ENCODE measurements around the gene CEBPG. TPM values are rescaled to one million over a fixed set of nuclear protein-coding genes. Genes with fewer than 3 reads are reported as not detected.

The CEBPG gene
- total RNA-seq, 2 donors from 2014 or later: 50.8 to 52.1 TPM

DNA sequence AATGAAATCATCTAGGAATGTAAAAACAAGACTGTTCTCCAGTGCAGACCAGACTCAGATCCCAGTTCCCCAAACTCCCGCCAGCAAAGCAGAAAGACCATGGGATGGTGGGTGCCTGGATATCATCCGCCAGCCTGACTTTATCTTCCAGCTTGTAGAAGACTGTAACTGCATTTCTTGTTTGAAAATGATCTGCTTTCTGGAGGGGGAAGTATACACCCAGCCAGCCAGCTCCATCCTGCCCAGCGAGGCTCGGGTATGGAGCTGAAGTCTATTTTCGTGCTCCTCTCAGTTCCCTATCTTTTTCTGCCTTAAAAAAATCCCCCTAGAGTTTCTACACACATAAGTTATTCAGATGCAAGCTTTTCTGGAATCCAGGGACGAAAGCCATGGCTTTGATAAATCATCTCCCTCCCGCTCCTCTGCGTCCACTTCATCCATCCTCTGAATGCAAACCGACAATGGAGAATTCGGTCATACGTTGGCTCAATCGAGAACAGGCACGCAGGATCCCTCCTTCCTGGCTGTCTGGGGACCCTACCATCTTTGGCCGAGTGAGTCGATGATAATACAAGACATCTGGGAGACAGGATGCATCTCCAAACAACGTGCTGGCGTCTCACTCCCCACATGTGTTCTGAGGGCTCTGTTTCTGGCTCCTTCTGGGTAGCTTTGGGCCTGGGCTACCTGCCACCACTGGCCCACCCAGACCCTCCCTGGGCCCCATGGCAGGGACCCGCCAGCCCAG lies 31.2 kb downstream of the CEBPG start:
- no peak overlapping the region for H3K4me3 Mint-ChIP-seq
- H3K27me3 Mint-ChIP-seq (ENCODE audit: low read depth): no peaks in the 10 kb centered on the region
- H3K4me1 Mint-ChIP-seq (ENCODE audit: low read depth): peaks cover 6% of the 10 kb centered on the region
- H3K9me3 Mint-ChIP-seq: no peaks in the 10 kb centered on the region
- ATAC-seq (replicated peaks in 1 of 2) (no peak), DNase-seq (no peak)
- no peak overlapping the region for H3K27ac Mint-ChIP-seq
- no peaks in the 10 kb centered on the region for H3K36me3 Mint-ChIP-seq (ENCODE audit: insufficient read depth in 2 of 2)

DNA sequence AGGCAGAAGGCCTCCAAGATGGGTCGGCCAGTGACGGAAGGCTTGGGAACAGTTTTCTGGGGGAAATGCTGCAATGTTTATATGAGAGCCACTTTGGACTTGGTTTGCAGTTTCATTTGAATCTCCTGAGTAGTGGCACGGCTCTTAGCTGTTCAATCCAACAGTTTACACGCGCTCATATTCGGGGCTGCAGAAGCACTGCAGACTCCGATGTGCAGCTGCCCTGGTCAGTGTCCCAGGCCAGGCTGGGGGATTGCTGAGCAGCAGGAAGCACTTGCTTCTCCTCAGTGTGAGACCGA lies 31.7 kb downstream of the CEBPG start:
- DNase-seq (no peak), ATAC-seq (replicated peaks in 1 of 2) (no peak)
- no peaks in the 10 kb centered on the region for H3K36me3 Mint-ChIP-seq (ENCODE audit: insufficient read depth in 2 of 2)
- no peaks in the 10 kb centered on the region for H3K27me3 Mint-ChIP-seq (ENCODE audit: low read depth)
- peaks cover 6% of the 10 kb centered on the region for H3K4me1 Mint-ChIP-seq (ENCODE audit: low read depth)
- H3K9me3 Mint-ChIP-seq: no peaks in the 10 kb centered on the region
- H3K4me3 Mint-ChIP-seq: no peak overlapping the region
- H3K27ac Mint-ChIP-seq: no peak overlapping the region

GRCh38 chr19:33405553-33406461 lies 32.3 kb downstream of the CEBPG start:
- H3K27me3 Mint-ChIP-seq (ENCODE audit: low read depth): no peaks in the 10 kb centered on the region
- no peak overlapping the region for H3K27ac Mint-ChIP-seq
- peak; percentile 27 to 45 for ATAC-seq (replicated peaks in 1 of 2)
- peaks cover 6% of the 10 kb centered on the region for H3K4me1 Mint-ChIP-seq (ENCODE audit: low read depth)
- no peaks in the 10 kb centered on the region for H3K9me3 Mint-ChIP-seq
- DNase-seq: peak; percentile 16 to 35
- no peak overlapping the region for H3K4me3 Mint-ChIP-seq
- H3K36me3 Mint-ChIP-seq (ENCODE audit: insufficient read depth in 2 of 2): no peaks in the 10 kb centered on the region

GRCh38 chr19:33406521-33407139 lies 33.1 kb downstream of the CEBPG start:
- H3K9me3 Mint-ChIP-seq: no peaks in the 10 kb centered on the region
- DNase-seq: peak; percentile 73 to 83
- H3K27ac Mint-ChIP-seq: no peak overlapping the region
- no peaks in the 10 kb centered on the region for H3K27me3 Mint-ChIP-seq (ENCODE audit: low read depth)
- no peak overlapping the region for H3K4me3 Mint-ChIP-seq
- peak; percentile 71 to 73 for ATAC-seq (replicated peaks in 1 of 2)
- peaks cover 6% of the 10 kb centered on the region for H3K4me1 Mint-ChIP-seq (ENCODE audit: low read depth)
- no peaks in the 10 kb centered on the region for H3K36me3 Mint-ChIP-seq (ENCODE audit: insufficient read depth in 2 of 2)

DNA sequence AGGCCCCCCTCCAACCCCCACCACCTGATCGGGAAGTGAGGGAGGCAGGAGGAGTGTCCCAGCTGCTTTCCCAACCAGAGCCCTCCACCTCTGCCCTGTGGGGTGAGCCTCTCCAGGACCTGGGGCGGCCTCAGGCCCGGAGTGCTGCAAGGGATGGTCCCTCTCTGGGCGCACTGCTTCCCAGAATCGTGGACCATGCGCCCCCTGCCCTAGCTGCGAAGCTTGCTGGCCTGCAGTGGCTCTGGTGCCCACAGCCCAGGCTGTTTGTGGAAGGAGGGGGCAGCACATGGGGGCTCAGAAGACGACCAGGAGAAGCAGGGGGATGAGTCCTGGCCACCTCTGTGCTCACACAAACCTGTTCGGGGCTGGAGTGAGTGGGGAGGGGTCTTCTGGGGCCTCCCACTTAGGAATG lies 33.6 kb downstream of the CEBPG start:
- no peak overlapping the region for H3K4me3 Mint-ChIP-seq
- ATAC-seq (replicated peaks in 1 of 2) (peak in 1 of 2 donors; percentile 25), DNase-seq (no peak)
- peaks cover 6% of the 10 kb centered on the region for H3K4me1 Mint-ChIP-seq (ENCODE audit: low read depth)
- no peak overlapping the region for H3K27ac Mint-ChIP-seq
- no peaks in the 10 kb centered on the region for H3K27me3 Mint-ChIP-seq (ENCODE audit: low read depth)
- H3K36me3 Mint-ChIP-seq (ENCODE audit: insufficient read depth in 2 of 2): no peaks in the 10 kb centered on the region
- no peaks in the 10 kb centered on the region for H3K9me3 Mint-ChIP-seq

- H3K36me3 Mint-ChIP-seq (ENCODE audit: insufficient read depth in 2 of 2): no peaks in the 10 kb centered on the region
- no peak overlapping the region for H3K27ac Mint-ChIP-seq
- H3K4me1 Mint-ChIP-seq (ENCODE audit: low read depth): peaks cover 6% of the 10 kb centered on the region
- ATAC-seq (replicated peaks in 1 of 2) (no peak), DNase-seq (no peak)
- no peaks in the 10 kb centered on the region for H3K9me3 Mint-ChIP-seq
- H3K4me3 Mint-ChIP-seq: no peak overlapping the region
- H3K27me3 Mint-ChIP-seq (ENCODE audit: low read depth): no peaks in the 10 kb centered on the region
Observed at GRCh38 chr19:33407716-33408115, 34.2 kb downstream of the CEBPG start.

- Mint-ChIP-seq H3K9me3 (no peaks in the 10 kb centered on the region), H3K27me3 (ENCODE audit: low read depth) (no peaks in the 10 kb centered on the region), H3K27ac (no peak overlapping the region), H3K4me3 (no peak overlapping the region), H3K4me1 (ENCODE audit: low read depth) (peaks cover 6% of the 10 kb centered on the region), H3K36me3 (ENCODE audit: insufficient read depth in 2 of 2) (no peaks in the 10 kb centered on the region)
- ATAC-seq (replicated peaks in 1 of 2) (no peak), DNase-seq (no peak)
Observed at GRCh38 chr19:33408116-33408515, 34.6 kb downstream of the CEBPG start.

DNA sequence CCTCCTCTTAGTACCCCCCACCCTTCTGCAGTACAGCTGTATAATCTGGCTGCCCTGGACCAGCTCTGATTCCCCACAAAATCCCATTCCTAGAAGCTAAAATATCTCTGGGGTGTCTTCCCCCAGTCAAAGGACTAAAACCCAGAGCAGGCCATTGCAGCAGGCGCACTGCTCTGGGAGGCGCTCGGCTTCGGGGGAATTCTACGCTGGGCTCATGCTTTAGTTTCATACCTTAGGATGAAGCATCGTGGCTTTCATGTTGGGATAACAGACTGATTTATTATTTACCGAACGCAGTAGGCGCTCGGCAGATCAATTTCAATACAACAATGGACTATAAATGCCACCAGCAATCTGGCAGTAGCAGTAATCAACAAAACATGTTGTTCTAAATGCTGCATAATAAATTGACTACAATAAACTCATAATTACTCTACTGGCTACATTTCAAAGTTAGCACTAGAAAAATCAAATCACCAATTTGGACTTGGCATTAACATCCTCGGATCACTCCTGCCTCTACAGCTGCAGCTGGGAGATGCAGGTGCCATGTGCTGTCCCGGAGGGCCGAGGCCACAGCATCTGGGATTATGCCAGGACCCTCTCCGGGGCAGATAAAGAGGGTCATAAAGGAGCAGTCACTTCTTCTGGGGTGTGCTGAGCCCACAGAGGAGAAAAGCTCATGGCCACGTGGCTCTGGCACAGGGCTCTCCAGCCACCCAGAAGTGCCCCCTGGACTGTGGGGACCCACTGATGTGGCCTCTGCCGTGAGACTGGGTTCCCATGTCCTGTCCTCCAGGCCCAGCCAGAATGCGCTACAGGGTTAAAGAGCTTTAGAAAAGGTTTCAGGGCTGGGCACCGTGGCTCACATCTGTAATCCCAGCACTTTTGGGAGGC lies 35.3 kb downstream of the CEBPG start:
- DNase-seq (no peak), ATAC-seq (replicated peaks in 1 of 2) (no peak)
- H3K27me3 Mint-ChIP-seq (ENCODE audit: low read depth): no peaks in the 10 kb centered on the region
- no peaks in the 10 kb centered on the region for H3K36me3 Mint-ChIP-seq (ENCODE audit: insufficient read depth in 2 of 2)
- H3K9me3 Mint-ChIP-seq: no peaks in the 10 kb centered on the region
- H3K27ac Mint-ChIP-seq: no peak overlapping the region
- no peak overlapping the region for H3K4me3 Mint-ChIP-seq
- H3K4me1 Mint-ChIP-seq (ENCODE audit: low read depth): peaks cover 6% of the 10 kb centered on the region

- no peak for ATAC-seq (replicated peaks in 1 of 2)
- Mint-ChIP-seq H3K9me3 (no peaks in the 10 kb centered on the region), H3K4me1 (ENCODE audit: low read depth) (peaks cover 6% of the 10 kb centered on the region), H3K27ac (no peak overlapping the region), H3K27me3 (ENCODE audit: low read depth) (no peaks in the 10 kb centered on the region), H3K36me3 (ENCODE audit: insufficient read depth in 2 of 2) (no peaks in the 10 kb centered on the region), H3K4me3 (no peak overlapping the region)
- no peak for DNase-seq
Observed at GRCh38 chr19:33409906-33410685, 36.6 kb downstream of the CEBPG start.

- Mint-ChIP-seq H3K27me3 (ENCODE audit: low read depth) (no peaks in the 10 kb centered on the region), H3K4me1 (ENCODE audit: low read depth) (peaks cover 4% of the 10 kb centered on the region), H3K36me3 (ENCODE audit: insufficient read depth in 2 of 2) (no peaks in the 10 kb centered on the region), H3K4me3 (no peak overlapping the region), H3K9me3 (no peaks in the 10 kb centered on the region), H3K27ac (no peak overlapping the region)
- no peak for DNase-seq
- no peak for ATAC-seq (replicated peaks in 1 of 2)
Observed at GRCh38 chr19:33410915-33411401, 37.4 kb downstream of the CEBPG start.

- ATAC-seq (replicated peaks in 1 of 2) (no peak), DNase-seq (no peak)
- Mint-ChIP-seq H3K9me3 (no peaks in the 10 kb centered on the region), H3K27ac (no peak overlapping the region), H3K27me3 (ENCODE audit: low read depth) (no peaks in the 10 kb centered on the region), H3K36me3 (ENCODE audit: insufficient read depth in 2 of 2) (no peaks in the 10 kb centered on the region), H3K4me1 (ENCODE audit: low read depth) (peaks cover 6% of the 10 kb centered on the region), H3K4me3 (no peak overlapping the region)
Observed at GRCh38 chr19:33411621-33412180, 38.2 kb downstream of the CEBPG start.
